Coronary artery (tissue), 2 donors: ENCODE results near the gene RCOR1.

Experiments used
- DNase-seq: peaks from one replicate; pipeline ENCODE4 v3.0.0-alpha.2; 2017; ENCODE audit warnings: low spot score
- H3K27ac ChIP-seq, 2 donors: fragments of 200-600 bp; sonication (generic); one replicate each; pipeline ENCODE4 v1.5.1; 2016 to 2019
- H3K4me3 ChIP-seq: fragments of 200-600 bp; sonication (generic); 2 replicates; pipeline ENCODE4 v1.5.1; 2016; ENCODE audit warnings: mild to moderate bottlenecking, moderate library complexity
- TF ChIP-seq, protein P1 (sequence below): fragments of 200-600 bp; sonication (generic); IDR thresholded peaks from one replicate; pipeline ENCODE4 v1.5.1; 2019; ENCODE audit warnings: antibody characterized with exemption

Gene RCOR1

DNA sequence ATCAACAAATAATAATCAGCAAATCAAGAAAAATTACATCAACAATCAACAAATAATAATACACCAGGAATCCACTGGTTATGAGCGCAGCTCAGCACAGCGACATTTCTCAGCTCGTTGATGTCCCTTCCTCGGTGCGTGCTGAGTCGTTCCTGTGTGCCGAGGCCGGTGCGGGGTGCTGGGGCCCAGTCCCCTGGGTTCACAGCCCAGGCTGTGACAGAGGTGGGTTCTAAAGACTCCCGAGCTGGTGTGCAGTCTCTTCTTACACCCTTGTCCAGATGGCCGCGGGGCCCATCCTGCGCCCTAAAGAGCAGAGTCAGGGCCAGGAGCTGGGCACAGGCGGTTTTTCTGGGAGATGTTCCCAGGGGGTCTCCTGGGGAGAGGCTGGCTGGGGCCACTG lies 157.9 kb downstream of the RCOR1 start:
- H3K27ac ChIP-seq = no peak overlapping the region
- H3K4me3 ChIP-seq = no peak overlapping the region
- no peak for DNase-seq
- TF ChIP-seq, protein P1, sequence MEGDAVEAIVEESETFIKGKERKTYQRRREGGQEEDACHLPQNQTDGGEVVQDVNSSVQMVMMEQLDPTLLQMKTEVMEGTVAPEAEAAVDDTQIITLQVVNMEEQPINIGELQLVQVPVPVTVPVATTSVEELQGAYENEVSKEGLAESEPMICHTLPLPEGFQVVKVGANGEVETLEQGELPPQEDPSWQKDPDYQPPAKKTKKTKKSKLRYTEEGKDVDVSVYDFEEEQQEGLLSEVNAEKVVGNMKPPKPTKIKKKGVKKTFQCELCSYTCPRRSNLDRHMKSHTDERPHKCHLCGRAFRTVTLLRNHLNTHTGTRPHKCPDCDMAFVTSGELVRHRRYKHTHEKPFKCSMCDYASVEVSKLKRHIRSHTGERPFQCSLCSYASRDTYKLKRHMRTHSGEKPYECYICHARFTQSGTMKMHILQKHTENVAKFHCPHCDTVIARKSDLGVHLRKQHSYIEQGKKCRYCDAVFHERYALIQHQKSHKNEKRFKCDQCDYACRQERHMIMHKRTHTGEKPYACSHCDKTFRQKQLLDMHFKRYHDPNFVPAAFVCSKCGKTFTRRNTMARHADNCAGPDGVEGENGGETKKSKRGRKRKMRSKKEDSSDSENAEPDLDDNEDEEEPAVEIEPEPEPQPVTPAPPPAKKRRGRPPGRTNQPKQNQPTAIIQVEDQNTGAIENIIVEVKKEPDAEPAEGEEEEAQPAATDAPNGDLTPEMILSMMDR = no peak

DNA sequence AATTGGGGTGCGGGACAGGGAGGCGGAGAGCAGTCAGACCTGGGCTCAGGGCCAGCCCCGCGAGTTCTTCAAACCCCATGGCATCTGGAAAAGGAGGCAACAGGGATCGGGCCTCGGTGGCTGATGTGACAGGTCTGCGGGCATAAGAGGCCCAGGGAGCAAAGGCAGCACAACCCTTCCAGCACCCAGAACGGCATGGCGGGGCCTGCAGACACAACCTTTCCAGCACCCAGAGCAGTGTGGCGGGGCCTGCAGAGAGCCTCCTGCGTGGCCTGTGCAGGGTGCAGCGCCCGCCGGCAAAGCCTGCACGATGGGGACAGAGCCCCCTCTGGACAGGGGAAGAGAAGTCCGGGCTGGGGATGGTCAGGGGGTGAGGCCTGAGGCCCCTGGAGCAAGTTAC lies 158.6 kb downstream of the RCOR1 start:
- DNase-seq = no peak
- TF ChIP-seq, protein P1 = no peak
- no peak overlapping the region for H3K27ac ChIP-seq
- H3K4me3 ChIP-seq = no peak overlapping the region

DNA sequence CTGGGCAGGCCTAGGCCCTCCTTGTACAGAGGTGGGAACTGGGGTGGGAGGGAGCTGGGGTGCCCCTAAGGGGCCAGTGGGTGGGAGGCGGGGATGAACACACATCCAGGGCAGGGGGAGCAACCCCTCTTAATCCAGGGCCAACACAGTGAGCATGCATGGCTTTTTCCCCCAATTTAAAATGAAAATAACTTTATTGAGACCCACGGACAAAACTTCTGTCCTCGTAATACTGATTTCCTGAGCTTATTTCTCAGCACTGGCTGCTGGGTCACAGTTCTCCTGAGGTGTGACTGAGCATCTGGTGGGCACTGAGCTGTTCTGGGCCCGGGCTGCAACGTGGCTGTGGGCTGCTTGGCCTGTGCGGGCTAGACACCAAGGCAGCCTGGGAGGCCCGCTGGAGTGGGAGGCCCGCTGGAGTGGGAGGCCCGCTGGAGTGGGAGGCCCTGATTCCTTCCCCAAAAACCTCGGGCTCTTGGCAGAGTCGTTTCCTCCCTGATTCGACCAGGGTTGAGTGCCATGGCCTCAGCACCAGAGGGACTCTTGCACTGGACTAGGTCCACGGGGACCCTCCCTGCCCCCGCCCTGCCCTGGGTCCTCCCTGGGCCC lies 159.9 kb downstream of the RCOR1 start:
- DNase-seq = no peak
- no peak overlapping the region for H3K27ac ChIP-seq
- TF ChIP-seq, protein P1 = no peak

DNA sequence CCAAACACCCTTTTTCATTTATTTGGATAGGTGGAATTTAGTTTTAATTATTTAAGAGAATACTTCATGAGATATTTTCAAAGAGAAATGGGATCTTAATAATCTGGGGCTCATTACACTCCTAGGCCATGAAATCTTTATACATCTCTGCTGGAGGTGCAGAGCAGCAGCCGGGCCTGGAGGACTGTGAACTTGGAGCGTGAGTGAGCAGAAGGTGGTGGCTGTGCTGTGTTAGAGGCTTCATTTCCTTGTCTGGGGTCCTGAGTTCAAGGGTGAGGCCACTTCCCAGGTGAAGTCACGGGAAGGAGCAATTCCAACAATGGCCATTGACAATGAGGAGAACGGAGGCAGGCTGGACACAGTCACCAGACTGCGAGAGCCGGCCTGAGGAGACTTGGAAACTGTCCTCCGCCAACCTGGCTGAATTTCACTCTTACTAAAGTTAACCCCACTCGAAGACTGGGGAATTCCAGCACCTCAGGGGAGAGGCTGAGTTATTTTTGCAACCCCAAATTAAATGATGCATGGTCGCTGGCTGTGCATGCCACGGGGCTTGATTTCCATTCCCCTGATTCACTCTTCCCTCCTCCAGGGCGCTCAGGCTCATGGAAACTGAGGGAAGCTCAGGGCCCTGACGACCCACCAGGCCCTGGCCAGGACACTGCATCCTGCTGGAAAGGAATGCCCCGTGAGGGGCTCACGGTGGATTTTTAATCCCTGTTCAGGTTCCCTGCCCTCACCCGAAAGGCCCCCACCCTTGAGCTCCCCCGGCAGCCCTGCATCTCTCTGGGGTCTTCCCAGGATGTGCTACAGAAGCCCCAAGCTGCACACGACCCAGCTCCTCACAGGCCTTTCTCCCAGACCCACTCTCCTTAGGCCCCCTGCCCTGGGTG lies 162.2 kb downstream of the RCOR1 start:
- DNase-seq = no peak
- Histone ChIP-seq H3K4me3 (no peak overlapping the region), H3K27ac (no peak overlapping the region)
- TF ChIP-seq, protein P1 = no peak

More for the DNA sequence above, 159.9 kb downstream of the RCOR1 start:
- no peak overlapping the region for H3K4me3 ChIP-seq

DNA sequence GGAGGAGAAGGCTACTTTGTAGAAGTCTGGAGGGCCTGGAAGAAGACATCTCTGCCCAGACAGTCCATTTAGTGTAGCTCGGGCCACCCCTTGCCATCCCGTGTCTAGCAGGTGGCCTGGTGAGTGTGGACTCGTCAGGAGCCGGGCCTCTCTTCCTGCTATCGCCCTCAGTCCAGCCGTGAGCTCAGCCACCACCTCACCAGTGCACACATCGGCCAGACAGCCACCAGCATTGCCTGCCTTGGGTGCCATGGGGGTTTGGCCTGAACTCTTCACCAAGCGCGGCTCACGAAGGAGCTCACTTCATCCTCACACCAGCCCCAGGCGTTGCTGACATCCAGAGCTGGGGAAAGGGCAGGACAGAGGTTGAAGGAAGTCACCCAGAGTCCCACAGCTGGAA lies 165.2 kb downstream of the RCOR1 start:
- TF ChIP-seq, protein P1 = no peak
- DNase-seq = no peak

DNA sequence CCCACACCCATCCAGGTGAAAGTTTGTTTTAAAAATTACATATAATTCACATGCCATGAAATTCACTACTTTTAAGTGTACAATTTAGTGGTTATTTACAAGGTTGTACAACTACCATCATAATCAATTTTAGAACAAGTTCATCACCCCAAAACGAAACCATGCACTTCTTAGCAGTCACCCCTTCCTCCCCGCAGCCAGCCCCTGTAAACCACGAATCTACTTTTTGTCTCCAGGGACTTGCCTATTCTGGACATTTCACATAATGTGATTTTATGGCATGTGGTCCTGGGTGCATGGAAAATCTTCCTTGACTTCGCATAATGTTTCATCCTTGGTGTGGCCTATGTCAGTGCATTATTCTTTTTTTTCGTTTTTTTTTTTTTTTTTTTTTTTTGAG lies 165.6 kb downstream of the RCOR1 start:
- Histone ChIP-seq H3K4me3 (no peak overlapping the region), H3K27ac (no peak overlapping the region)
- TF ChIP-seq, protein P1 = no peak
- DNase-seq = no peak

More for the DNA sequence above, 165.2 kb downstream of the RCOR1 start:
- Histone ChIP-seq H3K4me3 (no peak overlapping the region), H3K27ac (no peak overlapping the region)
